ENCODE measurements around the gene TPD52L1. TPM values are rescaled to one million over a fixed set of nuclear protein-coding genes. Genes with fewer than 3 reads are reported as not detected.

Gene TPD52L1
- total RNA-seq, 1 donor from 2014 or later: 93.6 TPM

DNA sequence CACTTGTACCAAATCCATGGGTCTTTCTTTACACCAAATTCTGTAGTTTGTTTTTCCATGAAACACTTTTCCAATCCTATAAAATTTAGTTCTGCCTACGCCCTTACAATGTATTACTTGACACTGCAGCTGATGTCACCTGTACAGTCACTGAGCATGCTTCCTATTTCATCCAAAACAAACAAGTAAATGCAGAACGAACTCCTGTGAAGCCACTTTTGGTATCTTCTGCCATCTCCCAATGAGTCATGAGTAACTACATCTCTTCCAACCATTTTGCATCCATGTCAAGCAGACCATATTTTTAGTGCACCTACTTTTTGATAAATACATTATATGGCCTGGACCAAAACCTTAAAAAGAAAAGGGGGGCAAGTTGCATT lies 105.8 kb downstream of the TPD52L1 start:
- no peak for DNase-seq (ENCODE audit: low spot score in 2 of 2)
- TF ChIP-seq, protein P1, sequence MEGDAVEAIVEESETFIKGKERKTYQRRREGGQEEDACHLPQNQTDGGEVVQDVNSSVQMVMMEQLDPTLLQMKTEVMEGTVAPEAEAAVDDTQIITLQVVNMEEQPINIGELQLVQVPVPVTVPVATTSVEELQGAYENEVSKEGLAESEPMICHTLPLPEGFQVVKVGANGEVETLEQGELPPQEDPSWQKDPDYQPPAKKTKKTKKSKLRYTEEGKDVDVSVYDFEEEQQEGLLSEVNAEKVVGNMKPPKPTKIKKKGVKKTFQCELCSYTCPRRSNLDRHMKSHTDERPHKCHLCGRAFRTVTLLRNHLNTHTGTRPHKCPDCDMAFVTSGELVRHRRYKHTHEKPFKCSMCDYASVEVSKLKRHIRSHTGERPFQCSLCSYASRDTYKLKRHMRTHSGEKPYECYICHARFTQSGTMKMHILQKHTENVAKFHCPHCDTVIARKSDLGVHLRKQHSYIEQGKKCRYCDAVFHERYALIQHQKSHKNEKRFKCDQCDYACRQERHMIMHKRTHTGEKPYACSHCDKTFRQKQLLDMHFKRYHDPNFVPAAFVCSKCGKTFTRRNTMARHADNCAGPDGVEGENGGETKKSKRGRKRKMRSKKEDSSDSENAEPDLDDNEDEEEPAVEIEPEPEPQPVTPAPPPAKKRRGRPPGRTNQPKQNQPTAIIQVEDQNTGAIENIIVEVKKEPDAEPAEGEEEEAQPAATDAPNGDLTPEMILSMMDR (IDR thresholded peaks at IDR 0.05): no peak
- Histone ChIP-seq H3K4me1 (peaks cover 0 to 15% of the 10 kb centered on the region in 2 donors), H3K27ac (no peak overlapping the region), H3K27me3 (no peaks in the 10 kb centered on the region), H3K4me3 (no peak overlapping the region), H3K36me3 (no peaks in the 10 kb centered on the region), H3K9me3 (no peaks in the 10 kb centered on the region)
- intact Hi-C loops (cut with DNase I): no loop called here

DNA sequence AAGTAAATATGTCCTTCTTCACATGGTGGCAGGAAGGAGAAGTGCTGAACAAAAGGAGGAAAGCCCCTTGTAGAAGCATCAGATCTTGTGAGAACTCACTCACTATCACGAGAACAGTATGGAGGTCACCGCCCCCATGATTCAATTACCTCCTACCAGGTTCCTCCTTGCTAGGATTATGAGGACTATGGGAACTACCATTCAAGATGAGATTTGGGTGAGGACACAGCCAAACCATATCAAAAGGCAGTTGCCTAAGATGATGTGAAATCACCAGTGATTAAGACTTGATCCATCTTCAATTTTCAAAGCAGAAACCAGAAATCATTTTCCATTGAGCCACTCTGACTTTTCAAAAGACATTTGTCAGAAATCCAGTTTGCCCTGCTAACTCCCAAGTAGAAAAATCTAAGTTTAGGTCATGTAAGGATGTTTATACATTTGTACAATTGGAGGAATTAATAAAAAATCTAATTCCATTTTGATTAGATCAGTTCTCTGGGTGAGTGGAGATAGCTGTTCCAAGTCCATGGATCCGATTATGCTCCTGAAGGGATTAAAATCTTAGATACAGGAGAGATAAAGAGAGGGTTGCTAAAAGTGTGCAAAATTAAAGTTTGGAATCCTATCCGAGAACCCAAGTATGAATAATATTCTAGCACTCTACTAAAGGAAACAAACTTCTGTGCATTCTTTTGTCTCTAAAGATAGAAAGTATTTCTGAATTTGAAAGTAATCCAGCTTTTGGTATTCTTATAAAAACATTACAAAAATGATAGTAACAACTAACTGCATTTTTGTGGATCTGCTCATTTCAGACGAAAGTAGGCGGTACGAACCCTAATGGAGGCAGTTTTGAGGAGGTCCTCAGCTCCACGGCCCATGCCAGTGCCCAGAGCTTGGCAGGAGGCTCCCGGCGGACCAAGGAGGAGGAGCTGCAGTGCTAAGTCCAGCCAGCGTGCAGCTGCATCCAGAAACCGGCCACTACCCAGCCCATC lies 108.7 kb downstream of the TPD52L1 start:
- H3K4me1 ChIP-seq: peaks cover 0 to 13% of the 10 kb centered on the region in 2 donors
- H3K27me3 ChIP-seq: no peaks in the 10 kb centered on the region
- peak overlapping the region in 1 of 2 donors; percentile 16 for H3K4me3 ChIP-seq
- H3K9me3 ChIP-seq: no peaks in the 10 kb centered on the region
- TF ChIP-seq, protein P1 (IDR thresholded peaks at IDR 0.05): no peak
- intact Hi-C loops (cut with DNase I): loop anchor here (1.0 to 5.0 kb wide), 4 partner anchors 39 to 110 kb away; partner anchors contain the start of genes HDDC2 and TPD52L1
- peak overlapping the region; percentile 66 to 71 for H3K27ac ChIP-seq
- peak in 1 of 2 donors; percentile 86 for DNase-seq (ENCODE audit: low spot score in 2 of 2)
- H3K36me3 ChIP-seq: no peaks in the 10 kb centered on the region

DNA sequence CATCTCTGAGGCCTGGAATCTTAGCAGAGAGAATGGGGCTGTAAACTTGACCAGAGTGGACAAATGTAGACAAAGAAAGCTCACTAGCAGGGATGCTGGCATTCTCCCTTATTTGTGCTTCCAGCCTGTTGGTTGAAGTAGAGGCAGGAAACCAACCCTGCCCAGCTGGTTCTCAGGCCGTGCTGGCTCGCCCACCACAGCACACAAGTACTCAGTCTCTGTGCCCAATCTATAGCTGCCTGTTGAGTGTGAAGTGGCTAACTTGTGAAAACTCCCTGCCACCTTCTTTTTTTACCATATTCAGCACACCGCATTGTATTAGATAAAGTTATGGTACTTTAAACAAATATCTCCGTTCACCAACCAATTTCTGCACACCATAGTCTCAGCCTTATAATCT lies 110.9 kb downstream of the TPD52L1 start:
- Histone ChIP-seq H3K27ac (peak overlapping the region in 1 of 2 donors; percentile 37), H3K9me3 (no peaks in the 10 kb centered on the region), H3K4me3 (no peak overlapping the region), H3K27me3 (no peaks in the 10 kb centered on the region), H3K36me3 (no peaks in the 10 kb centered on the region), H3K4me1 (peaks cover 0 to 13% of the 10 kb centered on the region in 2 donors)
- intact Hi-C loops (cut with DNase I): loop anchor here (5.0 kb wide), 3 partner anchors 42 to 112 kb away; partner anchors contain the start of gene TPD52L1
- TF ChIP-seq, protein P1 (IDR thresholded peaks at IDR 0.05): no peak
- DNase-seq (ENCODE audit: low spot score in 2 of 2): no peak

DNA sequence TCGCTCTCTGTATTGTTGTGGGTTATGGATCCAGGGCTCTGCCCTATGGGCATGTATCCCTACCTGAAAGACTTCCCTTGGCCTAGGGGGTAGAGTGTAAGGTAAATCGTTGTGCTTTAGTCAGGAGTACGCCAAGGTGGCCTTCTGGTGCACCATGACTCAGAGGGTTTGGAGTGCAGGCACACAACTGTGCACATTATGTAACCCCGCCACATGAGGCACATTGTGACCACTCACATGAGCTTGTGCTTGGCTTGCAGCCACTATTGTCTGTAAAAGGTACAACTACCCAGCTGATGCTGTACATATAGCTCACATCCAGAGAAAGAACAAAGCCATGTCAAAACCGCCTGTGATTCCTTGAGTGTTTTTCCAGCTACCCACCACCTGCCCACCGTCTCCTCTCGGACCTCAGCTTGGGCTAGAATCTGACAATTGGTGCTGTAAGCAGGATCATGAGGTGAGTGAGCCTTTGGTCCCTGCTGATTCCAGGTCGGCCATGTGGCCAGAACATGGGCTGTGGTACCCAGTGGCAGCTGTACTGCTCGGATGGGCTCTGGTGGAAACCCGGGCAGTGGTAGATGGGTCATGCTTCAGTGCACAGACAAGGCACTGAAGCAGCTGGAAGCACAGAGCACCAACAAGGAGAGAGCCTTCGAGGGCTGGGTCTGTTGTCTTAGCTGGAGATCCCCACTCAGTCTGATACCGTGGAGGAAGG lies 114.4 kb downstream of the TPD52L1 start:
- no peaks in the 10 kb centered on the region for H3K27me3 ChIP-seq
- TF ChIP-seq, protein P1 (IDR thresholded peaks at IDR 0.05): no peak
- no peak overlapping the region for H3K27ac ChIP-seq
- H3K4me3 ChIP-seq: no peak overlapping the region
- DNase-seq (ENCODE audit: low spot score in 2 of 2): no peak
- H3K36me3 ChIP-seq: peaks cover 4 to 16% of the 10 kb centered on the region in 2 donors
- no peaks in the 10 kb centered on the region for H3K9me3 ChIP-seq
- intact Hi-C loops (cut with DNase I): no loop called here
- H3K4me1 ChIP-seq: peaks cover 0 to 2% of the 10 kb centered on the region in 2 donors

DNA sequence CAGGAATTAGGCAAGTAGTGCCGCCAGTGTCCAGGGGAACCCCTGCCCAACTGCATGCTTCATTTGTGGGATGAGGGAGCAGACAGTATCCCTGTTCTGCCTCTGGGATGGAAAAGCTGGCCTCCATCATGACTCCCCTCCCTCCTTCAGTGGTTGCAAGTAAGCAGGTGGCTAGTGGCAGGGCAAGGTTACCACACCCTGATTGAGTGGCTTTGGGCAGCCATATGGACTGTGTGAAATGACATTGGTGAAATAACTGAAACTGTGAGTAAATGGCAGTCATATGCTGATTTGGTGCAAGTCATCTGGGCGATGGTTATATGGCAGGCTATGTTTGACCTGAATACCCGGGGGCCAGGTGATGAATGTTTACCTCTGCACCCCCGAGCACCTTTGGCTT lies 115.2 kb downstream of the TPD52L1 start:
- no peak overlapping the region for H3K27ac ChIP-seq
- H3K27me3 ChIP-seq: no peaks in the 10 kb centered on the region
- no peak for DNase-seq (ENCODE audit: low spot score in 2 of 2)
- H3K9me3 ChIP-seq: no peaks in the 10 kb centered on the region
- intact Hi-C loops (cut with DNase I): no loop called here
- peaks cover 9 to 20% of the 10 kb centered on the region in 2 donors for H3K36me3 ChIP-seq
- H3K4me3 ChIP-seq: no peak overlapping the region
- H3K4me1 ChIP-seq: no peaks in the 10 kb centered on the region
- TF ChIP-seq, protein P1 (IDR thresholded peaks at IDR 0.05): no peak
